D721Med (cell line): ENCODE results near the gene PML.
A peak's percentile ranks its signal among the peaks of the same experiment; 100 is the strongest.
"Not testable (repeated sequence)": the region's sequence is repeated elsewhere in the genome, so short reads cannot be mapped to it uniquely, and the experiment has no call there.

Experiments
- DNase-seq: peaks from one replicate; pipeline ENCODE4 v3.0.0; 2011; ENCODE audit warnings: low spot score; ENCODE audit not compliant: insufficient read length
- FAIRE-seq: peaks from 2 replicates; lab custom pipeline; 2011; peaks lifted over from hg19 to GRCh38; lab: Jason Lieb, UNC
- CTCF ChIP-seq: IDR thresholded peaks from 2 replicates; pipeline ENCODE4 v1.5.1; 2012; ENCODE audit warnings: mild to moderate bottlenecking, control low read depth; ENCODE audit not compliant: insufficient read depth; ENCODE audit errors: missing control alignments

PML gene

DNA sequence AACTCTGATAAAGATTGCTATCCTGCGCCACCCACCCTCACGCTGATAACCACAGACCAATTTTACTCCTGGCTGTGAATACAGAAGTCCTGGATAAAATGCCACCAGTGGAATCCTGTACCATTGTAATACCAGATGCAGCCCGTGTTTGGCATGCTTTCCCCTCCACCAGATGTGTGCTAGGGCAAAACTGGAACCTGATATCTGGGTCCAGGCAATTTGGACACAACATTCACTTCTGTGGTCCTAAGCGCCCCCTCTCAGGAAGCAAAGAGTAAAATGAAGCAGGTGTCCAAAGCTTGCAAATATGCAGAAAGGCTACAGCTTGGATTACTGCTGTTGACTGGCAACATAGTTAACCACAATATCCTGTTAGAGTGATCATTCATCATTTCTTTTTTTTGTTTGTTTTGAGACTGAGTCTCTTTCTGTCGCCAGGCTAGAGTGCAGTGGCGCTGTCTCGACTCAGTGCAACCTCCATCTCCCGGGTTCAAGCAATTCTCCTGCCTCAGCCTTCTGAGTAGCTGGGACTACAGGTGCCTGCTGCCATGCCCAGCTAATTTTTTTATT, 35.4 kb upstream of the PML start:
- FAIRE-seq, result no peak
- no peak for DNase-seq

DNA sequence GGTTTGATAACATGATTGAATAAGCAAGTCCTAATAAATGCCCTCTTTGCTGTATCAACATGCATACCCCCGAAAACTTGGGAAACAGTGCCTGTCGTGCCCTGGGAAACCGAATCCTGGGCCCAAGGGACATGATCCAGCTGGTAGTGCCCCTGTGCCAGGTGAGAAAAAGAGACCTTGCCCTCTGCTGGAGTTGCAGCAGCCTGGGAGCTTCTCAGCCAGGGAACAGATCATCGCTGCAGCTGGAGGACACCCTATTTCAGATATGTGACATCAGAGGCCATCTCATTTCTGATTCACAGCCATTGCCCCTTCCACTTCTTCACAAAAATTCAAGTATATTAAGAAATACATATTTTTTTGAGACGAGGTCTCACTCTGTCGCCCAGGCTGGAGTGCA, 34.7 kb upstream of the PML start:
- DNase-seq, result no peak
- TF ChIP-seq CTCF, result no peak
- no peak for FAIRE-seq

More for the DNA sequence above, 35.4 kb upstream of the PML start:
- no peak for TF ChIP-seq CTCF

- DNase-seq, FAIRE-seq: not testable (repeated sequence)
Measured at GRCh38 chr15:73960472-73961070, 33.9 kb upstream of the PML start.

GRCh38 chr15:73962433-73962832, 32.1 kb upstream of the PML start:
- TF ChIP-seq CTCF, result no peak
- DNase-seq (no peak), FAIRE-seq (no peak)

GRCh38 chr15:73964736-73965093, 29.8 kb upstream of the PML start:
- FAIRE-seq, result no peak
- TF ChIP-seq CTCF, result peak; percentile 99
- DNase-seq, result peak; percentile 81

DNA sequence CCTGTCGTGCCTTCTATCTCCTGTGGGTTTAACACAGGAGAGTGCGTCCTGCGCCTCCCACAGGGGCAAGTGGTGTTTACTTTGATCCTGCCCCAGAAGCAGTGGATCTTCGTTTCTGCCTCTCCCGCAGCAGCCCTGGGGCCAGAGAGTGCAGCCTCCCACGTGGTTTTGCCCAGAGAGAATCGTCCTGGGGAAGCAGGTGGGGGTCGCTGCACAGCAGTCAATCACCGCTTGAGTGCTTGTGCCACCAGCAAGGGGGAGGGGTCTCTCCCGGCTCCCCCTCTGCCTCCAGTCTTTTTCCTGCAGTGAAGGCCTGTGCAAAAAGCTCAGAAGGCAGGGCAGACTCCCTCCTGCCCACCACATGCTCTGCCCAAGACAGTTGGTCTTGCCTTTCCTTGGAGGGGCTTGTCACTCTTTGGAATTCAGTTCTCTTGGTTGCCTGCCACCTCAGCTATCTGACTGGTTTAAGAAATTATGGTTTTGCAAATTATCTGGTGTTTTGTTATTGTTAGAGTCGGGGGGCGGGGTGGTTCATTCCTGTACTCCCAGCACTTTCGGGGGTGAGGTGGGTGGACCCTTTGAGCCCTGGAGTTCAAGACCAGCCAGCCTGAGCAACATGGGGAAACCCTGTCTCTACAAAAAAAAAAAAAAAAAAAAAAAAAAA, 29.3 kb upstream of the PML start:
- FAIRE-seq (no peak), DNase-seq (no peak)
- no peak for TF ChIP-seq CTCF

GRCh38 chr15:73965758-73966113, 28.8 kb upstream of the PML start:
- DNase-seq (no peak), FAIRE-seq (no peak)
- no peak for TF ChIP-seq CTCF
